Frontal cortex (tissue), 4 donors: ENCODE results near the gene HIPK2. TPM values are rescaled to one million over a fixed set of nuclear protein-coding genes. Genes with fewer than 3 reads are reported as not detected.

Experiments
- DNase-seq, 2 donors: peaks; one replicate each; pipeline ENCODE4 v3.0.0; 2012; ENCODE audit warnings: low spot score in 2 of 2
- FAIRE-seq: peaks from 2 replicates; lab custom pipeline; 2012; peaks lifted over from hg19 to GRCh38; lab: Jason Lieb, UNC
- total RNA-seq: library from RNA; depleted of rRNA; stranded (reverse); fragments of >200 nt; gene quantifications from one replicate; pipeline ENCODE4 v1.2.3, GENCODE V29; 2014
- donor health status: control.
- donor health status: control.
- donor health status: control.

HIPK2 gene
- total RNA-seq, 1 donor from 2014 or later = 10.2 TPM

- DNase-seq = no peak
- FAIRE-seq = no peak
Observed at GRCh38 chr7:139738101-139738489, 39.7 kb downstream of the HIPK2 start.

DNA sequence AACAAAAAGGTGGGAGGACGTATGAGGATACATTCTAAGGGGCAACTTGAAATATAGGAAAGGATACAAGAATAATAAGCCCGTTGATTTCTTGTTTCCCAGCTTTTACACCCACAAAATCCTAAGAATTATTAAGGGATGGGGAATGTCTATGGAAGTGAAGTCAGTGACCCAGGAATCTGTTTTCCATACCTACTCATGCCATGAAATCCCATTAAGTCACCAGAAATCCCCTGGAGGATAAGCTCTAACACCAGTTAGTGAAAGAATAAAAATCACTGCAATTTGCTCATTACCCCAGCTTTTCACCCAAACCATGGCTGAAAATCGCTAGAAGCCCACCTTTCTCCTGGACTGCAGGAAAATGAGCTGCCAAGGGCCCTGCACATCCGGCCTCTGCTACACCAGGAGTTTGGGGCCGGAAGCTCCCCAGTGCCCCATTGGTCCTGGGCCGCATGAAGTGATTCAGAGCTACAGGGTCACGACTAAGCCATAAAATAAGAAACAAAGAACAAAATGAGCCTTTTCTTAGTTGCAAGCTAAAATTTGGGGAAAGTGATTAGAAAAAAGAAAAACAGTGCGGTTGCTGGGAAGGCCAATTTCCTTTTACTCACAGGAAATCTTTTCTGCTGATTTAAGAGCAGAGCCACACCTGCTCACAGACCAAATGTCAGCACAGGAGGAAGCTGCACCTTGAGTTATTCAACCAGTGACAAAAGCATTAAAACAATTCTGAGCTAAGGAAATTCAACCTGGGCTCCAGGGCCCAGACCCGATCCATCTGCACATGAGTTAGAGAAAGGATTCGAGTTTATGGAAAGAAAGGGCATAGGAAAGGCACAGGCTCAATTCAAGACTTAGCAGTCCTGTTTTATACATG, 40.3 kb downstream of the HIPK2 start:
- no peak for FAIRE-seq

GRCh38 chr7:139735912-139736595, 41.7 kb downstream of the HIPK2 start:
- no peak for FAIRE-seq

More for the DNA sequence above, 40.3 kb downstream of the HIPK2 start:
- DNase-seq = no peak

GRCh38 chr7:139735466-139735865, 42.3 kb downstream of the HIPK2 start:
- DNase-seq (no peak), FAIRE-seq (no peak)

More at GRCh38 chr7:139735912-139736595, 41.7 kb downstream of the HIPK2 start:
- DNase-seq = no peak

- FAIRE-seq (no peak), DNase-seq (no peak)
Observed at GRCh38 chr7:139734395-139734794, 43.4 kb downstream of the HIPK2 start.

DNA sequence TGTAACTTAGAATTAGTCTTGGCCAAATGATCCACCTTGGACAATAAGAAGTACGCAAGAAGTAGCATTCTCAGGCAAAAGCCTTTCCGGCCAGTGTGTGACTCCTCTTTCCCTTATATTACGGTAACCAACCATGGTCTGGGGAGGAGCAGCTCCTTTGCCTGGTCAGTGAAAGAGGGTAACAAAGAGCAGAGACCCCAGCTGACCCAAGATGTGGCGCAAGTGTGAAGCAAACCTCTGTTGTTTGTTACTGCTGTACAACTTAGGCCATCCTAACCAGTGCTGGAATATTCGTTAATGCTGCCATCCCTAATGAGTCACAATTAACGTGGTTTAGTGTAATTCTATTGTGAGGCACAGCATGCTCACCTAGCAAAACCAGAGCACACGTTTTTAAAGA, 44.0 kb downstream of the HIPK2 start:
- DNase-seq (no peak), FAIRE-seq (no peak)

DNA sequence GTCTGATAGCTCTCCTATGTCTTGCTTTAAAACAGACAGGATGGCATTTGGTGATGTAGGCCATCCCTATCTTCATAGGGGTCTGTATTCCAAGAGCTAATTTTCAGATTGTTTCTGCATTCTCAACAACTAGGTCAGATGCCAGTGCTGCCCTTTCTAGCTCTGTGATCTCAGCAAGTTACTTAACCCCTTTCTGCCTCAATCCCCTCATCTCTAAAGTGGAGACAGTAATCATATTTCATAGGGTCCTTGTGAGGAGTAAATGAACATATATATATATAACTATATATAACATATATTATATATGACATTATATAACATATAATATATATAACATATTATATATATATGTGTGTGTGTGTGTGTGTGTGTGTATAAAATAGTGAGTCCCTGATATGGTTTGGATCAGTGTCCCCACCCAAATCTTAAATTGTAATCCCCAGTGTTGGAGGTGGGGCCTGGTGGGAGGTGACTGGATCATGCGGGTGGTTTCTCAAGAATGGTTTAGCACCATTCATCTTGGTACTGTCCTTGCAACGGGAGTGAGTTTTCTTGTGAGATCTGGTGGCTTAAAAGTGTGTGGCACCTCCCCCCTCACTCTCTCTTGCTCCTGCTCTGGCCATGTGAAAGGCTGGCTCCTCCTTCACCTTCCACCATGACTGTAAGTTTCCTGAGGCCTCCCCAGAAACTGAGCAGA, 45.2 kb downstream of the HIPK2 start:
- no peak for DNase-seq
- no peak for FAIRE-seq

GRCh38 chr7:139731802-139732470, 45.9 kb downstream of the HIPK2 start:
- no peak for DNase-seq
- no peak for FAIRE-seq

DNA sequence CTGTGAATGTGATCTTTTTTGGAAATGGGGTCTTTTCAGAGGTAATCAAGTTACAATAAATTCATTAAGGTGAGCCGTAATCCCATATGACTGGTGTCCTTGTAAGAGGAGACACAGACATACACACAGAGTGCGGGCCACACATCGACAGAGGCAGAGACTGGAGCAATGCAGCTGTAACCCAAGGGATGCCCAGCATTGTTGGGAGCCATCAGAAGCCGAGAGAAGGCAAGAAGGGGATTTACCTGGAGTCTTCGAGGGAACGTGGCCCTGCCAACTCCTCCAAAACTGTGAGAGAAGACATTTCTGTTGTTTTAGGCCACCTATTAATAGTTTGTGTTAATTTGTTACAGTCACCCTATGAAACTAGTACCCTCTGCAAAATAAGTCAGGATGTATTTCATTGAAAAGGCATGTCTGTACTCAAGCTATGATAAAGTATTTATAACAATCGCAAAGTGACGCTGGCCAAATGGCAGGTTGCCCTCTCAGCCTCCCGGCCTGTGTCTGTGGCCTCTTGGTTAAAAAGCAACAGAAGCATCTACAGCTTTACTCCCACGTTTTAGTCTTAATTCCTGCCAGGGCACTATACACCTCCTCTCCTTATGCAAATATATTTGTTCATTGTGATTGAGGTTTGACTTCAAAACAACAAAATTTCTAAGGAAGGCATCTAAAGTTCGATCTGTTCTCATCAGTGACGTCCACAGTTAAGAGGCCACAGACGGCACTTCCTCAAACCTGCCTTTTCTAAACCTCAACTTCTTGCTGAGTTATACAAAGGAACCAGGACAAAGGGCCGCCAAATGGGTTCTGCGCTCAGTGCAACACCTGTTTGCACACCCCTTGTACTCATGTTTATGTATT, 46.8 kb downstream of the HIPK2 start:
- FAIRE-seq = no peak

GRCh38 chr7:139728203-139728602, 49.6 kb downstream of the HIPK2 start:
- FAIRE-seq (no peak), DNase-seq (no peak)

More for the DNA sequence above, 46.8 kb downstream of the HIPK2 start:
- DNase-seq = no peak

- FAIRE-seq = no peak
- DNase-seq = no peak
Observed at GRCh38 chr7:139727151-139727705, 50.6 kb downstream of the HIPK2 start.

GRCh38 chr7:139726485-139726869, 51.3 kb downstream of the HIPK2 start:
- DNase-seq (no peak), FAIRE-seq (no peak)

- no peak for DNase-seq
Observed at GRCh38 chr7:139725858-139726484, 51.8 kb downstream of the HIPK2 start.

DNA sequence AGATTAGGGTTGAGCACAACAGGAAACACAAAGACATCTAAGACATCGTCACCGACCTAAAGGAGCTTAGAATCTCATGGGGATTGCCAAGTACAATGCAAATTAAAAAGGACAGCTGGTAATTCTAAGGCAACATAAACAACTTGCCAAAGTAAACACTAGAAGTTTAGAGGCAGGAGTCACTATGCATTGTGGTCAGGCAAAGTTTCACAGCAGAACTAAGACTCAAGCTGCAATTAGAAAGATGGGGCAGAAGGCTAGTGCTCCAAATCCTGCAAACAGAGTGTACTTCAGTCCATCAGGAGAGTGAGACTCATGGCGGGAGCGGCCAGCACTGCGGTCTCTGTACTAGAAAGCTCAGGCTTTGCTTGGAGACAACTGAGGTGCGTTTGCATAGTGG, 52.7 kb downstream of the HIPK2 start:
- DNase-seq = no peak

More at GRCh38 chr7:139725858-139726484, 51.8 kb downstream of the HIPK2 start:
- FAIRE-seq = no peak

DNA sequence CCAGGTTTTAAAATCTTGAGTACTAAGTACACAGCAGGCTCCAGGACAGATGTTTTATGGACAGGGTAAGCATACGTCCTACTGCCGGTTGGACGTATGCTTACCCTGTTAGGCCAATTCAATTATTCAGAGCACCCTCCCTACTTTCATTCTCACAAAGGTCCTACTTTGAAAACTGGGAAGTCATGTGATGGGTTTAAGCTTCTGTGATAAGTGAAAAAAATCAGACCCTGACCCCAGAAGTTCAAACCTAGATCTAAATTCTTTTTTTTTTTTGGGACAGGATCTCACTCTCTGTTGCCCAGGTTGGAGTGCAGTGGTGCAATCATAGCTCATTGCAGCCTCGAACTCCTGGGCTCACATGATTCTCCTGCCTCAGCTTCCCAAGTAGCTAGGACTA, 55.2 kb downstream of the HIPK2 start:
- DNase-seq = no peak
- no peak for FAIRE-seq

More for the DNA sequence above, 52.7 kb downstream of the HIPK2 start:
- no peak for FAIRE-seq

DNA sequence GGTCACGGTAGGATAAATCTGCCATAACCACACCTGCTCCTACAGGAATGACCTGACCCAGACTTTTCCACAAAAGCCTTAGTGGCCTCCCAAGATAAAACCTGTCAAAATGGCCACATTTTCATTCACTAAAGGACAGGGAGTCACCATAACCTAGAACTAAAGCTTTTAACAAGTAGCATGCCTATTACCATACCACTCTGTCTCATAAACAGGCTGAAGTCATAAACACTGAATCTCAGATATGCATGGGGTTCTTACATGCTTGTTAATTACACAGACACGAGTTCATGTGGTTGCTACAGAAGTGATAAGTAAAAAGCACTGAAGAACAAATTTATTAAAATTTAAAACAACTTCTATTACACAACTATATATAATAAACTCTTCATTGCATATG, 56.0 kb downstream of the HIPK2 start:
- DNase-seq (no peak), FAIRE-seq (no peak)

DNA sequence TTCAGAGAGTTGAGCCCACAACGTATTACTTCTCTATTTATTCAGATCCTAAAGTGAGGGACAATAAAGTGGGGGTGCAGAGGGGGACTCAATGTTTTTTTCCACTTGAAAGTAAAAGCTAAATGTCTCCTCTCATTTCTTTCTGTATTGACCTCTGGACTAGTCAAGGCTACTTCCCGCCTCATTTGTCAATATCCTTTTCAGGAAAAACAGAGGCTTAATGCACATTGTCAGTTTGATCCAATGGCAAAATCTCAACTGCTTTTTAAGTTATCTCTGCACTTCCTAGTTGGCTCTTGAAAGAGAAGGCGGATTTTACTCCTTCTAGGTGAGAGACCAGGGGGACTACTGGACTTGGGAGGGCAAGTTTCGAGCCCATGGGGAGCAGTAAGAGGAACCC, 56.4 kb downstream of the HIPK2 start:
- FAIRE-seq = no peak
- DNase-seq = no peak

GRCh38 chr7:139720705-139721231, 57.0 kb downstream of the HIPK2 start:
- FAIRE-seq (no peak), DNase-seq (no peak)
